GM19467 (cell line): ENCODE measurements around the gene COPA.
"Not testable (repeated sequence)": the region's sequence is repeated elsewhere in the genome, so short reads cannot be mapped to it uniquely, and the experiment has no call there.

ENCODE experiments used
- ATAC-seq: cut with Tn5 transposase; IDR thresholded peaks from one replicate; pipeline ENCODE4 v1.9.1; 2021; ENCODE audit warnings: mild to moderate bottlenecking, moderate library complexity; ENCODE audit not compliant: unreplicated experiment

The COPA gene

GRCh38 chr1:160342953-160343869 is at the start of gene COPA, which contains the start of gene NCSTN:
TSS of gene COPA (minus strand) at chr1:160343250. CDS start at chr1:160343170, 80 bp downstream.
TSS of gene NCSTN (plus strand) at chr1:160343383. CDS start at chr1:160343397, 14 bp downstream.
- ATAC-seq: peak; percentile 86

GRCh38 chr1:160388406-160388805 is 45.4 kb upstream of the COPA start:
- not testable (repeated sequence) for ATAC-seq

- ATAC-seq: not testable (repeated sequence)
Observed at GRCh38 chr1:160384812-160385211, 41.8 kb upstream of the COPA start.

GRCh38 chr1:160377585-160378206 is 34.6 kb upstream of the COPA start:
- no peak for ATAC-seq

GRCh38 chr1:160376525-160377131 is 33.6 kb upstream of the COPA start:
- ATAC-seq: no peak

GRCh38 chr1:160375788-160376524 is 32.9 kb upstream of the COPA start:
- ATAC-seq: no peak

GRCh38 chr1:160374306-160375110 is 31.5 kb upstream of the COPA start:
- ATAC-seq: no peak

GRCh38 chr1:160373696-160374095 is 30.6 kb upstream of the COPA start:
- ATAC-seq: no peak

GRCh38 chr1:160371756-160372155 is 28.7 kb upstream of the COPA start:
- no peak for ATAC-seq

- ATAC-seq: no peak
Observed at GRCh38 chr1:160371346-160371631, 28.2 kb upstream of the COPA start.

GRCh38 chr1:160370561-160371345 is 27.7 kb upstream of the COPA start:
- no peak for ATAC-seq

- ATAC-seq: no peak
Observed at GRCh38 chr1:160369087-160369486, 26.0 kb upstream of the COPA start.

- ATAC-seq: no peak
Observed at GRCh38 chr1:160367934-160368923, 25.2 kb upstream of the COPA start.

GRCh38 chr1:160367516-160367900 is 24.5 kb upstream of the COPA start:
- no peak for ATAC-seq

GRCh38 chr1:160366731-160367515 is 23.9 kb upstream of the COPA start, which contains the start of gene NHLH1:
TSS of gene NHLH1 (plus strand) at chr1:160367071. CDS start at chr1:160370732, 3,661 bp downstream.
- no peak for ATAC-seq

- no peak for ATAC-seq
Observed at GRCh38 chr1:160365325-160365724, 22.3 kb upstream of the COPA start.

- ATAC-seq: no peak
Observed at GRCh38 chr1:160363951-160364735, 21.1 kb upstream of the COPA start.
